ENCODE data around the gene LDLRAD2.

- no peak for TF ChIP-seq CTCF (IDR thresholded peaks at IDR 0.05 in 2 of 3, conservative IDR thresholded peaks at IDR 0.05 in 1 of 3; ENCODE audit: borderline replicate concordance in 1 of 3, insufficient read depth in 1 of 3, low read depth in 2 of 3, low read length in 2 of 3)
- no peak for TF ChIP-seq FOSL1 (IDR thresholded peaks at IDR 0.05; ENCODE audit: low read depth)
- TF ChIP-seq EZH2 (IDR thresholded peaks at IDR 0.05): no peak
- no peak for TF ChIP-seq TCF7L2 (IDR thresholded peaks at IDR 0.05; ENCODE audit: borderline replicate concordance, extremely low read depth, insufficient read depth, insufficient read length)
- TF ChIP-seq POLR2AphosphoS5 (IDR thresholded peaks at IDR 0.05; ENCODE audit: low read depth, low read length): no peak
- no peak for TF ChIP-seq JUND (IDR thresholded peaks at IDR 0.05)
- no peak for TF ChIP-seq REST (IDR thresholded peaks at IDR 0.05; ENCODE audit: low read depth)
- TF ChIP-seq SRF (IDR thresholded peaks at IDR 0.05; ENCODE audit: low read depth): no peak
- TF ChIP-seq SIN3A (IDR thresholded peaks at IDR 0.05; ENCODE audit: low read depth): no peak
- no peak for TF ChIP-seq ELF1 (IDR thresholded peaks at IDR 0.05; ENCODE audit: borderline replicate concordance, low read depth)
- TF ChIP-seq SP1 (IDR thresholded peaks at IDR 0.05; ENCODE audit: low read depth): no peak
- no peak for TF ChIP-seq RAD21 (IDR thresholded peaks at IDR 0.05; ENCODE audit: low read depth)
- TF ChIP-seq ATF3 (IDR thresholded peaks at IDR 0.05): no peak
These were observed 16.6 kb downstream of the LDLRAD2 start for GRCh38 chr1:21828506-21829210.

Measured in HCT116 (cell line).